ENCODE data around the gene FMNL2.

FMNL2 gene

DNA sequence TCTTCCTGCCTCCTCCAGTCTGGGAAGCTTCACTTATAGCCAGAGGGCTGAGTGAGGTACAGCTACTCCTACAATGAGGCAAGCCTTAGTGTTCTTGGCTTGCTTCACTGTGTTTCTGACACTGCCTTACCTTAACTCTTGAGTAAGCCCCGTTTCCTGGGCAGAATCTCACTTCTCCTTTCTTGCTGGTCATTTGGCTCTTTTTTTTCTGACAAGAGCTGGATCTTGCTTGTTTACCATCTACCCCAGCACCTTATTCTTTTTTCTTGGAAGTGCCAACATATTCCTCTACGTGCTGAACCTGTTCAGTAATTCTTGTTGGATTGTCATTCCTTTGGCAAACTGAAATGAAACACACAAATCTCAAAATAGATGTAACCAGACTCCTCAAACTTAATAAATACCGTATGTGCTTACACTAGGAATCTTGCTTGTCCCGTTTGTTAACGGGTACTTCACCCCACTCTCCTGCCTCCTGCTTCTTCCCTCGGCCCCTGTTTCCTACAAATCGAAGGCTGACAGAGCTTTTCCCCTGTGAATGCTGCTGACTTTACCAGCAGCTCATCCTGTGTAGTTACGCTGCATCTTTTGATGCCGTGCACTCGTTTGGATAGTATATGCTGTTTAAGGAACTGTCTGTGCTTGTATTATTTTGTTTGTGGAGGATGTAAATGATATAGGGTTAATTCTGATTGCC is 132.2 kb downstream of the FMNL2 start:
- peak; percentile 81 for DNase-seq (ENCODE audit: low read depth)
- TF ChIP-seq, protein P1, sequence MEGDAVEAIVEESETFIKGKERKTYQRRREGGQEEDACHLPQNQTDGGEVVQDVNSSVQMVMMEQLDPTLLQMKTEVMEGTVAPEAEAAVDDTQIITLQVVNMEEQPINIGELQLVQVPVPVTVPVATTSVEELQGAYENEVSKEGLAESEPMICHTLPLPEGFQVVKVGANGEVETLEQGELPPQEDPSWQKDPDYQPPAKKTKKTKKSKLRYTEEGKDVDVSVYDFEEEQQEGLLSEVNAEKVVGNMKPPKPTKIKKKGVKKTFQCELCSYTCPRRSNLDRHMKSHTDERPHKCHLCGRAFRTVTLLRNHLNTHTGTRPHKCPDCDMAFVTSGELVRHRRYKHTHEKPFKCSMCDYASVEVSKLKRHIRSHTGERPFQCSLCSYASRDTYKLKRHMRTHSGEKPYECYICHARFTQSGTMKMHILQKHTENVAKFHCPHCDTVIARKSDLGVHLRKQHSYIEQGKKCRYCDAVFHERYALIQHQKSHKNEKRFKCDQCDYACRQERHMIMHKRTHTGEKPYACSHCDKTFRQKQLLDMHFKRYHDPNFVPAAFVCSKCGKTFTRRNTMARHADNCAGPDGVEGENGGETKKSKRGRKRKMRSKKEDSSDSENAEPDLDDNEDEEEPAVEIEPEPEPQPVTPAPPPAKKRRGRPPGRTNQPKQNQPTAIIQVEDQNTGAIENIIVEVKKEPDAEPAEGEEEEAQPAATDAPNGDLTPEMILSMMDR (conservative IDR thresholded peaks at IDR 0.05; ENCODE audit: control insufficient read depth, insufficient read depth, low read depth, low read length), result no peak
- no peak overlapping the region for H3K4me3 ChIP-seq (ENCODE audit: control insufficient read depth, low read depth, low read length)

DNA sequence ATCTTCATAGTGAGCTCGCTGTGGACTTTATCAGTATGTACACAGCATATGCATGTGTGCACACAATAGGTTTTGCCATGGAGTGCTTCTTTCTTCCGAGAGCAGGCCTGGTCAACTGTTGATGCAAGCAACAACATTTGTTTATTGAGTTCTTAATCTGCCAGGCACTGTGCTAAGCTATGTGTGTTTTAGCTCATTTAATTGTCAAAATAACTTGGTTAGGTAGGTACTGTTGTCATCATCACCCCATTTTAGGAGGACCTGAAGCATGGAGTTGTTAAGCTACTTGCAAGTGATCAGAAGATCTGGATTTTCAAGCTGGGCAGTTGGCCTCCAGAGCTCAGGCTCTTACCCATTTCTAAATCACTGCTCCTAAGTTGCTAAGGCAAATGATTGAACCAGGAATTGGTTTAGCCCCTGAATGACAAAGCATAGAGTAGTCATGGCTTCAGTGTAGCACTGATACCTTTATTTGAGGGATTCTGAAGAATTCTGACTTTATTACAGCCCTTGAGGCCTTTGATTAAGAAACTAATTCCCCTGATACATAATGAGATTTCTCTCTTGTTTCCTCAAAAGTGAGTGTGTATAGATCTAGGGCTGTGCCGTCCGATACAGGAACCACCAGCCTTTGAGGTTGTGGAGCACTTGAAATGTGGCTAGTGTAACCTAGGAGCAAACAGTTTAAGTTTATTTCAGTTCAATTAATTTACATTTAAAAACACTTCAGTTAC is 132.9 kb downstream of the FMNL2 start:
- DNase-seq (ENCODE audit: low read depth), result no peak
- no peak overlapping the region for H3K4me3 ChIP-seq (ENCODE audit: control insufficient read depth, low read depth, low read length)
- TF ChIP-seq, protein P1 (conservative IDR thresholded peaks at IDR 0.05; ENCODE audit: control insufficient read depth, insufficient read depth, low read depth, low read length), result no peak

DNA sequence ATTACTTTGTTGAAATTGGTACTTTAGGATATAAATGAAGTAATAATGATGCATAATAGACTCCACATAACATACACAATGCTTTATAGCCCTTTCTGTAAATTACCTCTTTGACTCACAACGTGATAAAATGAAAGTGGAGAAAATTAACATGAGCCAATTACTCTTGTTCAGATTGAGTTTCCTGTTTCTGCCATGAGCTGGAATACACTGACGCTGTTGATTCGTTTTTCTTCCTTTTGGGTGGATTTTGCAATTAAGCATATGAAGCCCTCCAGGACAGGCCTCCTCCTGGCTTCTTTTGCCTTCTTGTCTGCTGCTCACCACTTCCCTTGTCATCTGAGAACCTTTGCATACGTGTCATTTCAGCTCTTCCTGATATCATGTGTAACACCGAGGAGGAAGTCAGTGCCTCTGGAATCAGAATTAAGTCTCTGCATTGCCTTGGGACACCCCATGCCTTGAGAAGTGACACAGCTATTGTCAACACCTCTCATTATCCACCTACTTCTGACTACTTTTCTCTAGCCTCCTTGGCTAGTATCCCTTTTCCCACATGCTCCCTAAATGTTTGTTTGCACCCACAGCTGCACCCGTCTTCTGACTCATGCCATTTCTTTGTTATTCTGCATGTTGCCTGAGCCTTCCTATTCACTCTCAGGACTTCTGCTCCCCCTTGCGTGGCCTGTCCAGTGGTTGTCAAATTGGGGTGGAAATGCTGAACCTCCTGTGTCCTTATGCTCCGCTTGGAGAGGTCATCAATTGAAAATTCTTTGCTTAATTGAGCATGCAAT is 134.1 kb downstream of the FMNL2 start:
- TF ChIP-seq, protein P1 (conservative IDR thresholded peaks at IDR 0.05; ENCODE audit: control insufficient read depth, insufficient read depth, low read depth, low read length), result no peak
- H3K4me3 ChIP-seq (ENCODE audit: control insufficient read depth, low read depth, low read length), result no peak overlapping the region
- DNase-seq (ENCODE audit: low read depth), result peak; percentile 57

DNA sequence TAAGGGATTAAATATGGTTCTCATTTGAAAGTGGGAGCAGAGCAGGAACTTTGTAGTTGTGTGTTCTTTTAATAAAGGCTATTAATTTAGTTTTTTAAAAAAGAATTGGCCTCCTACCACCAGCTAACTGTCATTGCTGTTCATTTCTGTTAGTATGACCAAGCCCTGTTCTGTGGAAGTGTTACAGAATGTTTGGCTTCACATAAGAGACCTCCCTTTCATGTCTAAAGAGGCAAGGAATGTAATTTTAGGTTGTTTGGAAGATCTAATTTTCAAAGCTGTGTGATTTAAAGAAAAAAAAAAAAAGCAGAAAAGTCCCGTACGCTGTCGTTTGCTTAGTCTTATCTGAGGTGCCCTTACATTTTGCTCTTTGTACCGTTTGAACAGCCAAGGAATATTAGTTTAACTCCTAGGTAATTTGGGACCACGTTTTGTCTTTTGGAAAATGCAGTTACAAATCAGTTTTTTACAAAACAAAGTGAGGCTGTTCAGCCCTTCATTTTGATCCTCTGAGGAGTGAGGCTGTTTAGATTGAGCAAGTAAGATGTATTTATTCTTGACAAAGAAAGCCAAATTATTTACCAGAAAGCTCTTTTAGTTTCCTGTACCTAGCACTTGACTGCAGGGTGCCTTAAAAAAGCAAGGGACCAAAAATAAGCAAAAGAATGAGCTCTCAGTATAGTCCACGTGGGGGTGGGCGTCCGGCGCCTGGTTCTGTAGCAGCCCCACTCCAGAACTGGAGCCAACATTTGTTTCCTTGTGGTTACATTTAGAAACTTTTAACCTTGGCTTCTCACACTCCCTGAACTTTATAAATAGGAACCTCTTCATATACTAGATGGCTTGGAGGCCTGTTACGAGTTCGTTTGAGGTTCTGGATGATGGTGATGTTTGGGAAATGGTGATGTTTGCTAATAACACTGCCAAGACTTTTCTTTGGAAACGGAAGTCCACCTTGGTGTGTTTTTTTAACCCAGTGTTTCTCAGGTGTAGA is 136.2 kb downstream of the FMNL2 start:
- H3K4me3 ChIP-seq (ENCODE audit: control insufficient read depth, low read depth, low read length), result no peak overlapping the region
- DNase-seq (ENCODE audit: low read depth), result no peak
- TF ChIP-seq, protein P1 (conservative IDR thresholded peaks at IDR 0.05; ENCODE audit: control insufficient read depth, insufficient read depth, low read depth, low read length), result no peak

DNA sequence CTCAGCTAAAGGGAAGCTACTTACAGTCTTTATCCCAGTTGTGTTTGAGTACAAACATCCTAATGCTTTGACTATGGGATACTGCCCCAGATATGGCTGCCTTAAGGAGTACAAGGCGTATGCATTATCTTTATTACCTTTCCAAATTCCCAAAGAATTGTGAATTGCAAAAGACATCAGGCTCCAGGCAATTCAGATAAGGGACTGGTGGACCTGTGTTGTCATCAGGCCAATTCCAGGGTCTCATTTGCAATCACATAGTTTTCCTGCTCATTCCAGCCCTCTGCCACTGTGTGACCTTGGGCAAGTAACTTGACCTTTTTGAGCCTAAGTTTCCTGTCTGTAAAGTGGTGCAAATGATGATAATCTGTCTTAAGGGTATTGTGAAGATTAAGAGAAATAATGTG is 137.5 kb downstream of the FMNL2 start:
- TF ChIP-seq, protein P1 (conservative IDR thresholded peaks at IDR 0.05; ENCODE audit: control insufficient read depth, insufficient read depth, low read depth, low read length), result no peak
- no peak overlapping the region for H3K4me3 ChIP-seq (ENCODE audit: control insufficient read depth, low read depth, low read length)
- no peak for DNase-seq (ENCODE audit: low read depth)

Measured in fibroblast of mammary gland (primary cell).